HEK293 (cell line): ENCODE measurements around the gene AMER2.

ENCODE experiments used
- CTCF ChIA-PET: fragments of 350-600 bp; formaldehyde crosslinking; extraction: SDS; loops from one replicate; lab custom pipeline; 2021; ENCODE audit warnings: antibody characterized with exemption; lab: Yijun Ruan, JAX
- POLR2A ChIA-PET: fragments of 300-600 bp; formaldehyde crosslinking; extraction: SDS; loops from one replicate; lab custom pipeline; 2020; ENCODE audit warnings: antibody characterized with exemption, inconsistent platforms; lab: Yijun Ruan, JAX
- H3K27ac ChIP-seq: fragments of 200-500 bp; sonication (Bioruptor generic); 2 replicates; pipeline ENCODE4 v1.5.1; 2014; ENCODE audit warnings: low read depth, low read length, control low read depth, inconsistent platforms; ENCODE audit errors: extremely low read depth
- H3K36me3 ChIP-seq, 2 experiments: fragments of 200-500 bp in 1 of 2; sonication (Bioruptor generic) in 1 of 2; 1 replicate in 1 of 2; 2 replicates in 1 of 2; pipeline ENCODE4 v1.5.1; 2014 to 2017; ENCODE audit warnings: inconsistent platforms in 2 of 2, low read length in 2 of 2; ENCODE audit not compliant: control insufficient read depth in 2 of 2, insufficient read depth in 1 of 2
- H3K4me1 ChIP-seq: fragments of 200-500 bp; sonication (Bioruptor generic); 2 replicates; pipeline ENCODE4 v1.5.1; 2014; ENCODE audit warnings: mild to moderate bottlenecking, low read length, inconsistent platforms; ENCODE audit not compliant: control insufficient read depth, insufficient read depth
- H3K4me3 ChIP-seq: 2 replicates; pipeline ENCODE4 v1.5.1; 2011; ENCODE audit warnings: low read depth, mild to moderate bottlenecking, control low read depth, low read length, moderate library complexity
- H3K9me3 ChIP-seq: fragments of 200-500 bp; sonication (Bioruptor generic); 2 replicates; pipeline ENCODE4 v1.5.1; 2014; ENCODE audit warnings: low read depth, low read length, inconsistent platforms; ENCODE audit not compliant: control insufficient read depth, insufficient read depth
- AEBP2 ChIP-seq: fragments of 450-650 bp; formaldehyde crosslinking; IDR thresholded peaks from 2 replicates; pipeline ENCODE4 v1.5.1; 2016; ENCODE audit warnings: missing biosample characterization, missing genetic modification characterization, borderline replicate concordance
- KLF1 ChIP-seq: fragments of 450-650 bp; formaldehyde crosslinking; IDR thresholded peaks from 2 replicates; pipeline ENCODE4 v1.5.1; 2016; ENCODE audit warnings: missing biosample characterization, missing genetic modification characterization
- PRDM6 ChIP-seq: fragments of 450-650 bp; formaldehyde crosslinking; IDR thresholded peaks from 2 replicates; pipeline ENCODE4 v1.5.1; 2017; ENCODE audit warnings: missing biosample characterization, missing genetic modification characterization
- SCRT2 ChIP-seq: fragments of 450-650 bp; formaldehyde crosslinking; IDR thresholded peaks from 2 replicates; pipeline ENCODE4 v1.5.1; 2016; ENCODE audit warnings: missing biosample characterization, missing genetic modification characterization
- SP2 ChIP-seq: fragments of 450-650 bp; formaldehyde crosslinking; IDR thresholded peaks from 2 replicates; pipeline ENCODE4 v1.5.1; 2016; ENCODE audit warnings: missing biosample characterization, missing genetic modification characterization
- SP3 ChIP-seq: fragments of 450-650 bp; formaldehyde crosslinking; IDR thresholded peaks from 2 replicates; pipeline ENCODE4 v1.5.1; 2016; ENCODE audit warnings: missing biosample characterization, missing genetic modification characterization
- ZEB2 ChIP-seq: fragments of 450-650 bp; formaldehyde crosslinking; IDR thresholded peaks from 2 replicates; pipeline ENCODE4 v1.5.1; 2016; ENCODE audit warnings: missing biosample characterization, missing genetic modification characterization
- ZFP41 ChIP-seq: fragments of 450-650 bp; formaldehyde crosslinking; IDR thresholded peaks from 2 replicates; pipeline ENCODE4 v1.5.1; 2016; ENCODE audit warnings: missing biosample characterization, missing genetic modification characterization, borderline replicate concordance
- ZFP69B ChIP-seq: fragments of 450-650 bp; formaldehyde crosslinking; IDR thresholded peaks from 2 replicates; pipeline ENCODE4 v1.5.1; 2016; ENCODE audit warnings: missing biosample characterization, missing genetic modification characterization
- ZNF121 ChIP-seq: fragments of 450-650 bp; formaldehyde crosslinking; IDR thresholded peaks from 2 replicates; pipeline ENCODE4 v1.5.1; 2016; ENCODE audit warnings: missing biosample characterization, missing genetic modification characterization
- ZNF175 ChIP-seq: fragments of 450-650 bp; formaldehyde crosslinking; IDR thresholded peaks from 2 replicates; pipeline ENCODE4 v1.5.1; 2016; ENCODE audit warnings: missing biosample characterization, missing genetic modification characterization
- ZNF23 ChIP-seq: fragments of 450-650 bp; formaldehyde crosslinking; IDR thresholded peaks from 2 replicates; pipeline ENCODE4 v1.5.1; 2016; ENCODE audit warnings: missing biosample characterization, missing genetic modification characterization, borderline replicate concordance
- ZNF239 ChIP-seq: fragments of 450-650 bp; formaldehyde crosslinking; IDR thresholded peaks from 2 replicates; pipeline ENCODE4 v1.5.1; 2016; ENCODE audit warnings: missing biosample characterization, missing genetic modification characterization
- ZNF292 ChIP-seq: fragments of 450-650 bp; formaldehyde crosslinking; IDR thresholded peaks from 2 replicates; pipeline ENCODE4 v1.5.1; 2016; ENCODE audit warnings: low read depth, missing biosample characterization, missing genetic modification characterization, borderline replicate concordance
- ZNF423 ChIP-seq: fragments of 450-650 bp; formaldehyde crosslinking; IDR thresholded peaks from 2 replicates; pipeline ENCODE4 v1.5.1; 2016; ENCODE audit warnings: missing biosample characterization, missing genetic modification characterization
- ZNF529 ChIP-seq: fragments of 450-650 bp; formaldehyde crosslinking; IDR thresholded peaks from 2 replicates; pipeline ENCODE4 v1.5.1; 2017; ENCODE audit warnings: missing genetic modification characterization, missing biosample characterization; ENCODE audit not compliant: insufficient replicate concordance
- ZNF549 ChIP-seq: fragments of 450-650 bp; IDR thresholded peaks from 2 replicates; pipeline ENCODE4 v1.5.1; 2018; ENCODE audit warnings: missing biosample characterization, missing genetic modification characterization, mild to moderate bottlenecking, inconsistent platforms, moderate library complexity
- ZNF596 ChIP-seq: fragments of 450-650 bp; IDR thresholded peaks from 2 replicates; pipeline ENCODE4 v1.5.0; 2018; ENCODE audit warnings: missing biosample characterization, mild to moderate bottlenecking, missing genetic modification characterization, moderate library complexity
- ZNF621 ChIP-seq: fragments of 450-650 bp; formaldehyde crosslinking; IDR thresholded peaks from 2 replicates; pipeline ENCODE4 v1.5.1; 2017; ENCODE audit warnings: missing biosample characterization, missing genetic modification characterization
- ZNF626 ChIP-seq: fragments of 450-650 bp; sonication (Bioruptor Pico); formaldehyde crosslinking; IDR thresholded peaks from 2 replicates; pipeline ENCODE4 v1.5.1; 2018; ENCODE audit warnings: missing biosample characterization, missing genetic modification characterization, inconsistent platforms
- ZNF664 ChIP-seq: fragments of 450-650 bp; formaldehyde crosslinking; IDR thresholded peaks from 2 replicates; pipeline ENCODE4 v1.5.1; 2016; ENCODE audit warnings: missing biosample characterization, missing genetic modification characterization
- ZNF670 ChIP-seq: fragments of 450-650 bp; formaldehyde crosslinking; IDR thresholded peaks from 2 replicates; pipeline ENCODE4 v1.5.1; 2016; ENCODE audit warnings: missing biosample characterization, missing genetic modification characterization, low read depth
- ZNF768 ChIP-seq: fragments of 450-650 bp; formaldehyde crosslinking; IDR thresholded peaks from 2 replicates; pipeline ENCODE4 v1.5.1; 2018; ENCODE audit warnings: missing biosample characterization, mild to moderate bottlenecking, missing genetic modification characterization
- ZNF792 ChIP-seq: fragments of 450-650 bp; formaldehyde crosslinking; IDR thresholded peaks from 2 replicates; pipeline ENCODE4 v1.5.1; 2016; ENCODE audit warnings: missing biosample characterization, missing genetic modification characterization
- ZXDB ChIP-seq: fragments of 450-650 bp; formaldehyde crosslinking; IDR thresholded peaks from 2 replicates; pipeline ENCODE4 v1.5.1; 2016; ENCODE audit warnings: missing biosample characterization, missing genetic modification characterization
- TF ChIP-seq, protein P1 (sequence below): fragments of 450-650 bp; formaldehyde crosslinking; IDR thresholded peaks from 2 replicates; pipeline ENCODE4 v1.5.1; 2017; ENCODE audit warnings: missing biosample characterization, missing genetic modification characterization
- TF ChIP-seq, protein P2 (sequence below): fragments of 450-650 bp; formaldehyde crosslinking; IDR thresholded peaks from 2 replicates; pipeline ENCODE4 v1.5.1; 2016; ENCODE audit warnings: missing biosample characterization, missing genetic modification characterization, borderline replicate concordance

AMER2 gene

DNA sequence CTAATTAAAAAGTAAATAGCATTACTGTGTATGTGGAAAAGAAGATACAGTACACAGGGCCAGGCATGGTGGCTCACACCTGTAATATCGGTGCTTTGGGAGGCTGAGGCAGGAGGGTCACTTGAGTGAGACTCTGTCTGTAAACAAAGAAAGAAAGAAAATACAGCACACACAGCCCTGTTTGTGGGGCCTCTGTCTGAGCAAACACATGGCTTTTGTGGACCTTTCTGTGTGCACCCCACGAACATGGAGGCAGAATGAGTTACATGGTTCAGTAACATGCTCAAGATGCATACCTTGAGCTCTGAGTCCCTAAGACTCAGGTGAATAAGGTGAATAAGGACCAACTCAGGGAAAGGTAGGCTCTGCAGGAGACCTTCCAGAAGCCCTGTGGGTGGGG is 20.0 kb upstream of the AMER2 start:
- H3K9me3 ChIP-seq: no peaks in the 10 kb centered on the region
- TF ChIP-seq SP3 (no peak), ZNF626 (tag by site-specific recombination) (no peak), ZNF292 (no peak), ZNF239 (tag by site-specific recombination) (no peak), ZNF621 (tag by site-specific recombination) (no peak), ZNF423 (tag by site-specific recombination) (no peak), SP2 (tag by site-specific recombination) (no peak)
- TF ChIP-seq, protein P1, sequence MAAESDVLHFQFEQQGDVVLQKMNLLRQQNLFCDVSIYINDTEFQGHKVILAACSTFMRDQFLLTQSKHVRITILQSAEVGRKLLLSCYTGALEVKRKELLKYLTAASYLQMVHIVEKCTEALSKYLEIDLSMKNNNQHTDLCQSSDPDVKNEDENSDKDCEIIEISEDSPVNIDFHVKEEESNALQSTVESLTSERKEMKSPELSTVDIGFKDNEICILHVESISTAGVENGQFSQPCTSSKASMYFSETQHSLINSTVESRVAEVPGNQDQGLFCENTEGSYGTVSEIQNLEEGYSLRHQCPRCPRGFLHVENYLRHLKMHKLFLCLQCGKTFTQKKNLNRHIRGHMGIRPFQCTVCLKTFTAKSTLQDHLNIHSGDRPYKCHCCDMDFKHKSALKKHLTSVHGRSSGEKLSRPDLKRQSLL: no peak
- no peaks in the 10 kb centered on the region for H3K4me1 ChIP-seq
- no peak overlapping the region for H3K4me3 ChIP-seq
- H3K27ac ChIP-seq: no peak overlapping the region
- POLR2A ChIA-PET: no interaction called here
- H3K36me3 ChIP-seq: no peaks in the 10 kb centered on the region
- CTCF ChIA-PET: no interaction called here

GRCh38 chr13:25190771-25191170 is 18.7 kb upstream of the AMER2 start:
- no peak overlapping the region for H3K4me3 ChIP-seq
- CTCF ChIA-PET: no interaction called here
- POLR2A ChIA-PET: no interaction called here
- no peaks in the 10 kb centered on the region for H3K36me3 ChIP-seq
- no peaks in the 10 kb centered on the region for H3K4me1 ChIP-seq
- no peaks in the 10 kb centered on the region for H3K9me3 ChIP-seq
- no peak for TF ChIP-seq KLF1 (tag by site-specific recombination)
- no peak for TF ChIP-seq PRDM6 (tag by site-specific recombination)
- no peak for TF ChIP-seq ZFP41 (tag by site-specific recombination)
- TF ChIP-seq ZNF664 (tag by site-specific recombination): no peak
- H3K27ac ChIP-seq: no peak overlapping the region

DNA sequence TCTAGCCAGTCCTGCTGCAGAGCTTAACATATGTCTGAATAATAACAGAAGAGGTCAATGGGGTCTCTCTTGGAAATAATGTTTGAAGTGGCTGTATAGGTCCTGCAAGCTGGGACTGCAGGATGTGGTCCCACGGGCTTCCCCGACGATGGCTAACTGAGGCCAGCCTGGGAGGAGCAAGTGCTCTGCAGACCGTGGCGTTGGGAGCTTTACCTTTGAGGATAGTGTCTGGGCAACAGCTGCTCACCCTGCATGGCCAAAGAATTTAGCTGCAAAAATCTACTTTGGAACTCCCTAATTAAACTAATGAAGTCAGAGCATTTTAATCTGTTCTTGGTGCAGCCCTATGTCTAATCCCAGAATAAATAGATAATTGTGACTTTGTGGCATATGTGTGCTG is 18.2 kb upstream of the AMER2 start:
- no peaks in the 10 kb centered on the region for H3K36me3 ChIP-seq
- no peaks in the 10 kb centered on the region for H3K9me3 ChIP-seq
- no peak overlapping the region for H3K4me3 ChIP-seq
- CTCF ChIA-PET: no interaction called here
- no peaks in the 10 kb centered on the region for H3K4me1 ChIP-seq
- POLR2A ChIA-PET: no interaction called here
- no peak overlapping the region for H3K27ac ChIP-seq
- TF ChIP-seq ZEB2 (tag by site-specific recombination): no peak
- no peak for TF ChIP-seq ZNF768
- TF ChIP-seq AEBP2: no peak
- no peak for TF ChIP-seq ZNF175 (tag by site-specific recombination)
- no peak for TF ChIP-seq SCRT2 (tag by site-specific recombination)
- TF ChIP-seq ZNF549: no peak
- TF ChIP-seq ZNF596 (tag by site-specific recombination): no peak
- no peak for TF ChIP-seq ZNF121 (tag by site-specific recombination)
- no peak for TF ChIP-seq ZNF23 (tag by site-specific recombination)
- TF ChIP-seq ZNF529 (tag by site-specific recombination): no peak
- no peak for TF ChIP-seq ZFP69B (tag by site-specific recombination)
- no peak for TF ChIP-seq ZXDB
- TF ChIP-seq ZNF670 (tag by site-specific recombination): no peak
- TF ChIP-seq ZNF792: no peak
- TF ChIP-seq, protein P2, sequence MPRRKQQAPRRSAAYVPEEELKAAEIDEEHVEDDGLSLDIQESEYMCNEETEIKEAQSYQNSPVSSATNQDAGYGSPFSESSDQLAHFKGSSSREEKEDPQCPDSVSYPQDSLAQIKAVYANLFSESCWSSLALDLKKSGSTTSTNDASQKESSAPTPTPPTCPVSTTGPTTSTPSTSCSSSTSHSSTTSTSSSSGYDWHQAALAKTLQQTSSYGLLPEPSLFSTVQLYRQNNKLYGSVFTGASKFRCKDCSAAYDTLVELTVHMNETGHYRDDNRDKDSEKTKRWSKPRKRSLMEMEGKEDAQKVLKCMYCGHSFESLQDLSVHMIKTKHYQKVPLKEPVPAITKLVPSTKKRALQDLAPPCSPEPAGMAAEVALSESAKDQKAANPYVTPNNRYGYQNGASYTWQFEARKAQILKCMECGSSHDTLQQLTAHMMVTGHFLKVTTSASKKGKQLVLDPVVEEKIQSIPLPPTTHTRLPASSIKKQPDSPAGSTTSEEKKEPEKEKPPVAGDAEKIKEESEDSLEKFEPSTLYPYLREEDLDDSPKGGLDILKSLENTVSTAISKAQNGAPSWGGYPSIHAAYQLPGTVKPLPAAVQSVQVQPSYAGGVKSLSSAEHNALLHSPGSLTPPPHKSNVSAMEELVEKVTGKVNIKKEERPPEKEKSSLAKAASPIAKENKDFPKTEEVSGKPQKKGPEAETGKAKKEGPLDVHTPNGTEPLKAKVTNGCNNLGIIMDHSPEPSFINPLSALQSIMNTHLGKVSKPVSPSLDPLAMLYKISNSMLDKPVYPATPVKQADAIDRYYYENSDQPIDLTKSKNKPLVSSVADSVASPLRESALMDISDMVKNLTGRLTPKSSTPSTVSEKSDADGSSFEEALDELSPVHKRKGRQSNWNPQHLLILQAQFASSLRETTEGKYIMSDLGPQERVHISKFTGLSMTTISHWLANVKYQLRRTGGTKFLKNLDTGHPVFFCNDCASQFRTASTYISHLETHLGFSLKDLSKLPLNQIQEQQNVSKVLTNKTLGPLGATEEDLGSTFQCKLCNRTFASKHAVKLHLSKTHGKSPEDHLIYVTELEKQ (tag by site-specific recombination): no peak
